ENCODE data around the gene HELB.
"Not testable (repeated sequence)": the region's sequence is repeated elsewhere in the genome, so short reads cannot be mapped to it uniquely, and the experiment has no call there.

The HELB gene

GRCh38 chr12:66297923-66298322 lies 4.4 kb upstream of the HELB start:
- no peak for TF ChIP-seq CTCF (IDR thresholded peaks at IDR 0.05)
- TF ChIP-seq ZFX (IDR thresholded peaks at IDR 0.05; ENCODE audit: borderline replicate concordance): no peak
- no peak overlapping the region for H3K27ac ChIP-seq

DNA sequence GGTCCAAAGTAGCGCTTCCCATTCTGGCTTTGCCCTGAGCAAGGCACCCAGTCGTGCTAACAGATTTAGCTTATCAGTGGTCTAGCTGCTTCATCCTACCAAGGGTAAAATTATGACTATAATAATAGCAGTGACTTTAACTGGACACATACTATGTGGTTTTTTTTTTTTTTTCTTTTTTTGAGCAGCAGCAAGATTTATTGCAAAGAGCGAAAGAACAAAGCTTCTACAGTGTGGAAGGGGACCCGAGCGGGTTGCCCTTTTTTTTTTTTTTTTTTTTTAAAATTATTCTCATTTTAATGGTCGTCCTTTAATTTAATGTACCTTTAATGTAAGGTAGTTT lies 505 bp downstream of the HELB start:
- peak overlapping the region; percentile 17; the same call in 1 of the 2 replicates for H3K27ac ChIP-seq
- TF ChIP-seq CTCF (IDR thresholded peaks at IDR 0.05): no peak
- TF ChIP-seq ZFX (IDR thresholded peaks at IDR 0.05; ENCODE audit: borderline replicate concordance): no peak

DNA sequence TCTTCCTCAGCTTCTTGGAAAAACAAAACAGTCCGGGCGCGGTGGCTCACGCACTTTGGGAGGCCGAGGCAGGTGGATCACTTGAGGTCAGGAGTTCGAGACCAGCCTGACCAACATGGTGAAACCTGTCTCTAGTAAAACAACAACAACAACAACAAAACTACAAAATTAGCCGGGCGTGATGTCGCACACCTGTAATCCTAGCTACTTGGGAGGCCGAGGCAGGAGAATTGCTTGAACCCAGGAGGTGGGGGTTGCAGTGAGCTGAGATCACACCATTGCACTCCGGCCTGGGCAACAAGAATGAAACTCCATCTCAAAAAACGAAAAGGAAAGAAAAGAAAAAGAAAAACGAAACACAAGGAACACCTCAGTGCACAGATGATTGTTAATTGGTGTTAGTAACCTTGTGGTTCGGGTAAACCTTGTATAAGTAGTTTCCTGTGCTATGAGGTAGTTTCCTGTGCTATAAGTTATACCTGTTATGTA lies 1.1 kb downstream of the HELB start:
- H3K27ac ChIP-seq: not testable (repeated sequence)

- TF ChIP-seq ZFX (IDR thresholded peaks at IDR 0.05; ENCODE audit: borderline replicate concordance) (no peak), CTCF (IDR thresholded peaks at IDR 0.05) (no peak)
- H3K27ac ChIP-seq: no peak overlapping the region
Measured at GRCh38 chr12:66304296-66304900, 2.1 kb downstream of the HELB start.

- no peak overlapping the region for H3K27ac ChIP-seq
- TF ChIP-seq CTCF (IDR thresholded peaks at IDR 0.05) (no peak), ZFX (IDR thresholded peaks at IDR 0.05; ENCODE audit: borderline replicate concordance) (no peak)
Measured at GRCh38 chr12:66309606-66310005, 7.3 kb downstream of the HELB start.

GRCh38 chr12:66312189-66312588 lies 9.9 kb downstream of the HELB start:
- H3K27ac ChIP-seq: no peak overlapping the region
- TF ChIP-seq ZFX (IDR thresholded peaks at IDR 0.05; ENCODE audit: borderline replicate concordance) (no peak), CTCF (IDR thresholded peaks at IDR 0.05) (no peak)

- H3K27ac ChIP-seq: no peak overlapping the region
- no peak for TF ChIP-seq CTCF (IDR thresholded peaks at IDR 0.05)
- no peak for TF ChIP-seq ZFX (IDR thresholded peaks at IDR 0.05; ENCODE audit: borderline replicate concordance)
Measured at GRCh38 chr12:66314278-66314677, 12.0 kb downstream of the HELB start.
